K562 (cell line): ENCODE results near the gene JAK3. TPM values are rescaled to one million over a fixed set of nuclear protein-coding genes. Genes with fewer than 3 reads are reported as not detected.

Source experiments
- ATAC-seq: fragments of 200-7000 bp; cut with Tn5 transposase; 3 replicates; pipeline ENCODE4 v1.9.1; 2020; ENCODE audit warnings: moderate library complexity
- BruUV-seq: library from RNA; stranded (reverse); fragments of 400-500 nt; replicated peaks from 2 replicates; lab custom pipeline; 2021; lab: Mats Ljungman, UMichigan
- CTCF ChIA-PET: fragments of 300-600 bp; formaldehyde crosslinking; extraction: SDS; loops from one replicate; lab custom pipeline; 2021; ENCODE audit warnings: low intra/inter-chr PET ratio; lab: Yijun Ruan, JAX
- POLR2A ChIA-PET: fragments of 300-600, 350-650 bp; sonication (Branson Sonifier 250); formaldehyde crosslinking; extraction: SDS; loops from one replicate; lab custom pipeline; 2021; ENCODE audit warnings: antibody characterized with exemption, inconsistent platforms; lab: Yijun Ruan, JAX
- DNase-seq, 4 experiments: peaks; one replicate each; pipeline versions ENCODE4 v3.0.0 to v3.0.0-alpha.2; 2011 to 2018; ENCODE audit warnings: low spot score in 3 of 4, mixed read lengths in 3 of 4; ENCODE audit errors: extremely low read depth in 1 of 4
- FAIRE-seq: peaks from 2 replicates; lab custom pipeline; 2011; peaks lifted over from hg19 to GRCh38; lab: Jason Lieb, UNC
- H2AFZ ChIP-seq: 2 replicates; pipeline ENCODE4 v1.6.0; 2011; ENCODE audit warnings: low read depth, low read length, control low read depth, inconsistent platforms
- H3K27ac ChIP-seq: fragments of 200-600 bp; 3 replicates; pipeline ENCODE4 v1.8.0; 2011; ENCODE audit warnings: low read depth, mild to moderate bottlenecking, control low read depth, inconsistent platforms, low read length, moderate library complexity, mixed read lengths; ENCODE audit errors: extremely low read depth
- H3K27me3 ChIP-seq, 2 experiments: fragments of 300-600 bp in 1 of 2; 2 replicates in 1 of 2; 3 replicates in 1 of 2; pipeline versions ENCODE4 v1.6.0 to v1.8.0; 2011; ENCODE audit warnings: inconsistent platforms in 2 of 2, low read length in 2 of 2, mild to moderate bottlenecking in 1 of 2, mixed read lengths in 1 of 2, moderate library complexity in 1 of 2; ENCODE audit not compliant: control insufficient read depth in 2 of 2, insufficient read depth in 2 of 2
- H3K36me3 ChIP-seq: fragments of 300-600 bp; 3 replicates; pipeline ENCODE4 v1.8.0; 2011; ENCODE audit warnings: mild to moderate bottlenecking, low read length, inconsistent platforms; ENCODE audit not compliant: control insufficient read depth, insufficient read depth
- H3K4me1 ChIP-seq, 2 experiments: fragments of 200-600 bp in 1 of 2; replicated peaks in 1 of 2; 2 replicates in 1 of 2; 3 replicates in 1 of 2; pipeline versions ENCODE4 v1.5.1 to v1.8.0; 2011; ENCODE audit warnings: inconsistent platforms in 2 of 2, low read length in 2 of 2, mild to moderate bottlenecking in 1 of 2, mixed read lengths in 1 of 2, moderate library complexity in 1 of 2; ENCODE audit not compliant: control insufficient read depth in 2 of 2, insufficient read depth in 2 of 2
- H3K4me2 ChIP-seq: 2 replicates; pipeline ENCODE4 v1.6.1; 2011; ENCODE audit warnings: low read length, control low read depth, inconsistent platforms, mixed read lengths; ENCODE audit not compliant: insufficient read depth
- H3K4me3 ChIP-seq: fragments of 200-600 bp; sonication (generic), shearing (Covaris generic); 2 replicates; pipeline ENCODE4 v1.5.1; 2016; ENCODE audit warnings: control low read depth, inconsistent platforms
- H3K79me2 ChIP-seq: fragments of 200-600 bp; 3 replicates; pipeline ENCODE4 v1.8.0; 2011; ENCODE audit warnings: low read length, inconsistent platforms; ENCODE audit not compliant: control insufficient read depth, insufficient read depth
- H3K9ac ChIP-seq, 2 experiments: 2 replicates each; pipeline versions ENCODE4 v1.6.0 to v1.6.1; 2011; ENCODE audit warnings: low read depth in 2 of 2, low read length in 2 of 2, control low read depth in 1 of 2, inconsistent platforms in 1 of 2, mild to moderate bottlenecking in 1 of 2, mixed read lengths in 1 of 2; ENCODE audit not compliant: insufficient read depth in 1 of 2
- H3K9me1 ChIP-seq: one replicate; pipeline ENCODE4 v1.6.0; 2011; ENCODE audit warnings: inconsistent platforms, mild to moderate bottlenecking, low read length, moderate library complexity; ENCODE audit not compliant: control insufficient read depth, insufficient read depth
- H3K9me3 ChIP-seq: replicated peaks from 2 replicates; pipeline ENCODE4 v1.5.1; 2011; ENCODE audit warnings: low read depth, low read length, inconsistent platforms; ENCODE audit not compliant: control insufficient read depth, insufficient read depth
- H4K20me1 ChIP-seq: replicated peaks from 2 replicates; pipeline ENCODE4 v1.6.1; 2011; ENCODE audit warnings: low read length, inconsistent platforms, mixed read lengths; ENCODE audit not compliant: control insufficient read depth, insufficient read depth
- ATF1 ChIP-seq, 2 experiments: fragments of 450-650 bp in 1 of 2; IDR thresholded peaks; 2 replicates each; pipeline ENCODE4 v1.6.1; 2016; ENCODE audit warnings: missing compliant biosample characterization in 1 of 2, missing genetic modification characterization in 1 of 2
- BRD4 ChIP-seq: fragments of 200-600 bp; sonication (generic); IDR thresholded peaks from 2 replicates; pipeline ENCODE4 v1.6.1; 2017; ENCODE audit warnings: inconsistent platforms
- BRD9 ChIP-seq: fragments of 450-650 bp; IDR thresholded peaks from 2 replicates; pipeline ENCODE4 v1.6.1; 2018; ENCODE audit warnings: low read depth; ENCODE audit not compliant: partially characterized antibody
- CBX5 ChIP-seq: IDR thresholded peaks from 2 replicates; pipeline ENCODE4 v1.6.1; 2014; ENCODE audit warnings: low read depth, borderline replicate concordance
- GTF2A2 ChIP-seq: IDR thresholded peaks from 2 replicates; pipeline ENCODE4 v1.6.1; 2016; ENCODE audit warnings: mild to moderate bottlenecking, missing genetic modification characterization, missing compliant biosample characterization
- L3MBTL2 ChIP-seq: fragments of 450-650 bp; IDR thresholded peaks from 2 replicates; pipeline ENCODE4 v1.6.1; 2016; ENCODE audit warnings: mild to moderate bottlenecking, moderate library complexity
- RBBP5 ChIP-seq: fragments of 200-600 bp; sonication (generic); IDR thresholded peaks from 2 replicates; pipeline ENCODE4 v1.6.1; 2012; ENCODE audit warnings: borderline replicate concordance, mild to moderate bottlenecking, low read length, control low read depth, inconsistent platforms; ENCODE audit not compliant: insufficient read depth, poor library complexity, severe bottlenecking
- SREBF2 ChIP-seq: sonication (generic); formaldehyde crosslinking; IDR thresholded peaks from 2 replicates; pipeline ENCODE4 v1.4.0; 2020; ENCODE audit warnings: mild to moderate bottlenecking, missing genetic modification reagents
- WGBS: fragments of 100-300 bp; shearing (Covaris generic); methylation state at CpG from one replicate; pipeline ENCODE4 v1.1.6; 2016; ENCODE audit warnings: low coverage, mixed read lengths; ENCODE audit not compliant: insufficient coverage; ENCODE audit errors: missing lambda C conversion rate; 5-methylcytosine and 5-hydroxymethylcytosine counted together
- in situ Hi-C: fragments of 300-500 bp; cut with MboI; formaldehyde crosslinking; loops from 4 replicates; pipeline ENCODE4 v1.15.0; 2018; ENCODE audit warnings: inconsistent platforms, mixed read lengths
- intact Hi-C: fragments of 100-400 bp; cut with micrococcal nuclease; formaldehyde crosslinking; loops from 2 replicates; pipeline ENCODE4 v1.14.2; 2022
- polyA plus RNA-seq, 8 experiments: library from polyadenylated mRNA; depleted of rRNA in 4 of 8; stranded (reverse) in 5 of 8; unstranded in 3 of 8; fragments of >200 nt; fragmentation: Nextera tagmentation in 2 of 8; fragmentation: Illumina TruSeq in 1 of 8; extraction: Ambion mirVana in 2 of 8; extraction: Trizol in 1 of 8; gene quantifications; 2 replicates each; pipeline versions ENCODE4 v1.2.1 to v1.2.3, GENCODE V29; 2011 to 2014; ENCODE audit warnings: inconsistent platforms in 1 of 8, missing spikeins in 1 of 8
- total RNA-seq, 7 experiments: library from RNA; depleted of rRNA in 6 of 7; stranded (reverse); fragments of >200 nt in 6 of 7; fragmentation: Illumina TruSeq in 2 of 7; extraction: Trizol in 2 of 7; gene quantifications; 2 replicates each; pipeline versions ENCODE4 v1.2.1 to v1.2.3, GENCODE V29; 2011 to 2021; ENCODE audit warnings: low replicate concordance in 1 of 7
- TF ChIP-seq, protein P1 (sequence below), 3 experiments: IDR thresholded peaks in 2 of 3; conservative IDR thresholded peaks in 1 of 3; 2 replicates each; pipeline ENCODE4 v1.5.1; 2011 to 2012; ENCODE audit warnings: low read length in 3 of 3, mild to moderate bottlenecking in 3 of 3, control low read depth in 2 of 3, improper control_type of control experiment in 1 of 3, inconsistent platforms in 1 of 3, low read depth in 1 of 3, mixed read lengths in 1 of 3, moderate library complexity in 1 of 3; ENCODE audit not compliant: insufficient read depth in 2 of 3

Gene JAK3
- total and polyA plus RNA-seq, 9 of the 15 experiments (the other 6 are each of a cell fraction or from before 2014, with no cell fraction given): 0.01 to 0.18 (median 0.07) TPM; not detected in 1

DNA sequence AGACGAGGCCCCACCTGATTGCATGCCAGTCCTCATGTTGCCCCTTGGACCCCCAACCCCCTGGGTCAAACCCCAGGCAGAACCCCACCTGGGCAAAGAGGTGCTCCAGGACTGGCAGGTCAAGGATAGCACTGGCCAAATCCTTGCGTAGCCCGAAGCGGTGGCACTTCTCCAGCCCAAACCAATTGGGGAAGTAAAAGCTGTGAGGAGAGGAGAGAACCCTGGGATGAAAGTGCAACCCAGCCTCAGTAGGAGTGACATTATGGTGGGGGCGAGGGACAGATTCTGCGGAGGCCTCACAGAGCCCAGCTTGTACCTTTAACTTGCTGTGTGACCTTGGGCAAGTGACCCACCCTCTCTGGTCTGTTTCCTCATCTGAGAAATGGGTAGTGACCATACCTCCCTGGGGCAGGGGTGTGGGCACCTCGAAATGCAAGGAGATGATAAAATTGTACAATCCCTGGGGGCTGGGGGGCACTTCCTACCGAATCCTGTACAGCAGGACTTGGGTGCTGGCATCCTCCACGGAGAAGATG lies 4.4 kb downstream of the JAK3 start (continued):
- TF ChIP-seq BRD4 (no peak), SREBF2 (CRISPR knock-in tag) (no peak), BRD9 (peak; percentile 50)

DNA sequence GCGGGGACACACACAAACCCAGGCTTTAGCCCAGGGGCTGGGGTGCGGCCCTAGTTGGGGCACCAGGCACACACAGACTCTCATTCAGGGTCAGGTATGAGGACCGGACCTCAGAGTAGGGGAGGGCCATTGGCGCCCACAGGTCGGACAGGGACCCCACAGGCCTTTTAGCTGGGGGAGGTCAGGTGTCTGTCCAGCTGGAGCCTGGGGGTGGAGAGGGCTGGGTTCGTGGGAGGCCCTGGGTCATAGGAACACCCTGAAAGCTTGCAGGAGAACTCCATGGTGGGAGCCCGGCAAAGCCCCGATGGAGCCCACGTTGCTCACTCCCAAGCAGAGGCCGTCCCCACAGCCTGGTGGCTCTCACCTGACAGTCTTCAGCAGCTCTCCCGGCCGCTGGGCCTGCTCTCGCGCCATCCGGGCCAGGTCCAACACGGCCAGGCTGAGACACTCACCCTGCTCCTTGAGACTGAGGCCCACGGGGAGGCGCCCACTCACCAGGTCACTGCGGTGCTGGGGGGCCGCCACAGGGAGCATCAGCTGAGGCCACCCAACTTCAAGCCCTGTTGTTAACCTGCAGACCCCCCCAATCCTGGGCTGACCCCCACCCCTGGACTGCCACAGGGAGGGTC lies 5.0 kb downstream of the JAK3 start:
- Histone ChIP-seq H3K4me3 (peak overlapping the region; percentile 58), H3K27me3 (peaks cover 3 to 15% of the 10 kb centered on the region in 2 experiments; a peak in 2 of 5 replicates), H3K9ac (peak overlapping the region; percentile 60 to 96), H3K79me2 (peaks cover 10% of the 10 kb centered on the region; the same call in 2 of the 3 replicates), H4K20me1 (no peaks in the 10 kb centered on the region), H2AFZ (peak overlapping the region; percentile 94), H3K9me3 (no peaks in the 10 kb centered on the region), H3K9me1 (peaks cover 4% of the 10 kb centered on the region), H3K4me1 (peaks cover 0 to 40% of the 10 kb centered on the region in 2 experiments; a peak in 3 of 5 replicates), H3K36me3 (no peaks in the 10 kb centered on the region), H3K27ac (peak overlapping the region; percentile 77), H3K4me2 (peak overlapping the region; percentile 86)
- FAIRE-seq: no peak
- BruUV-seq: TSS peak; percentile 88
- peak in 1 of 4 experiments; percentile 34 for DNase-seq
- ATAC-seq: peak; percentile 2
- no peak for TF ChIP-seq RBBP5
- TF ChIP-seq, protein P1, sequence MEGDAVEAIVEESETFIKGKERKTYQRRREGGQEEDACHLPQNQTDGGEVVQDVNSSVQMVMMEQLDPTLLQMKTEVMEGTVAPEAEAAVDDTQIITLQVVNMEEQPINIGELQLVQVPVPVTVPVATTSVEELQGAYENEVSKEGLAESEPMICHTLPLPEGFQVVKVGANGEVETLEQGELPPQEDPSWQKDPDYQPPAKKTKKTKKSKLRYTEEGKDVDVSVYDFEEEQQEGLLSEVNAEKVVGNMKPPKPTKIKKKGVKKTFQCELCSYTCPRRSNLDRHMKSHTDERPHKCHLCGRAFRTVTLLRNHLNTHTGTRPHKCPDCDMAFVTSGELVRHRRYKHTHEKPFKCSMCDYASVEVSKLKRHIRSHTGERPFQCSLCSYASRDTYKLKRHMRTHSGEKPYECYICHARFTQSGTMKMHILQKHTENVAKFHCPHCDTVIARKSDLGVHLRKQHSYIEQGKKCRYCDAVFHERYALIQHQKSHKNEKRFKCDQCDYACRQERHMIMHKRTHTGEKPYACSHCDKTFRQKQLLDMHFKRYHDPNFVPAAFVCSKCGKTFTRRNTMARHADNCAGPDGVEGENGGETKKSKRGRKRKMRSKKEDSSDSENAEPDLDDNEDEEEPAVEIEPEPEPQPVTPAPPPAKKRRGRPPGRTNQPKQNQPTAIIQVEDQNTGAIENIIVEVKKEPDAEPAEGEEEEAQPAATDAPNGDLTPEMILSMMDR (IDR thresholded peaks at IDR 0.05 in 2 of 3, conservative IDR thresholded peaks at IDR 0.05 in 1 of 3; ENCODE audit: insufficient read depth in 2 of 3, low read depth in 1 of 3, low read length in 3 of 3): 0 out of 6 replicates have a peak, but pooled peaks of 1 of the 3 experiments have one; percentile 2
- TF ChIP-seq ATF1 (CRISPR knock-in tag; IDR thresholded peaks at IDR 0.05): no peak
- 0 out of 2 replicates have a peak, but pooled peaks have one; percentile 33 for TF ChIP-seq ATF1 (tag; IDR thresholded peaks at IDR 0.05)
- no peak for TF ChIP-seq GTF2A2 (tag)
- peak; percentile 22 for TF ChIP-seq L3MBTL2
- TF ChIP-seq CBX5: no peak
- CTCF ChIA-PET: no interaction called here
- in situ Hi-C loops (no loop called here), intact Hi-C loops (loop anchor here (1.0 kb wide), 1 partner anchor 64 kb away; no protein-coding TSS in a partner anchor)
- POLR2A ChIA-PET: interaction anchor here (0.5 to 3.6 kb wide), 3 partner anchors 13 to 17 kb away, joined by 3 to 22 read pairs (median 3); partner anchors contain the start of gene RPL18A
- 29% methylated on average over 17 of the region's 20 CpGs for WGBS
